G401.6 (cell line): ENCODE results near the gene BRCC3.

ENCODE experiments used
- FAIRE-seq: peaks from 2 replicates; lab custom pipeline; 2012; peaks lifted over from hg19 to GRCh38; lab: Jason Lieb, UNC

BRCC3 gene

GRCh38 chrX:155070975-155071693 is at the start of gene BRCC3, which contains the start of the genes CMC4 and MTCP1:
TSS of gene BRCC3 (plus strand) at chrX:155071508. CDS start at chrX:155071528, 20 bp downstream.
TSS of gene CMC4 (minus strand) at chrX:155071136. CDS start at chrX:155064023, 7,113 bp downstream.
TSS of gene MTCP1 (minus strand) at chrX:155071136. CDS start at chrX:155066010, 5,126 bp downstream.
- FAIRE-seq: no peak

- no peak for FAIRE-seq
Measured at GRCh38 chrX:155022585-155022984, 48.7 kb upstream of the BRCC3 start, which contains the start of gene F8. TSS of gene F8 (minus strand) at chrX:155022723. CDS start at chrX:155022552, 171 bp downstream.

GRCh38 chrX:155023907-155024833 is 47.1 kb upstream of the BRCC3 start:
- FAIRE-seq: no peak

GRCh38 chrX:155026420-155026726 is 44.9 kb upstream of the BRCC3 start:
- peak; percentile 58 for FAIRE-seq

GRCh38 chrX:155026727-155027508 is 44.4 kb upstream of the BRCC3 start, which contains the start of gene FUNDC2:
TSS of gene FUNDC2 (plus strand) at chrX:155026844. CDS start at chrX:155026939, 95 bp downstream.
- FAIRE-seq: peak; percentile 83

GRCh38 chrX:155027509-155028066 is 43.7 kb upstream of the BRCC3 start:
- no peak for FAIRE-seq

GRCh38 chrX:155028129-155028528 is 43.2 kb upstream of the BRCC3 start:
- FAIRE-seq: no peak

- no peak for FAIRE-seq
Measured at GRCh38 chrX:155028877-155029291, 42.4 kb upstream of the BRCC3 start.

- FAIRE-seq: no peak
Measured at GRCh38 chrX:155031657-155032056, 39.7 kb upstream of the BRCC3 start.

- FAIRE-seq: no peak
Measured at GRCh38 chrX:155035688-155036087, 35.6 kb upstream of the BRCC3 start.

GRCh38 chrX:155046129-155046810 is 25.0 kb upstream of the BRCC3 start:
- FAIRE-seq: no peak

GRCh38 chrX:155046811-155047528 is 24.3 kb upstream of the BRCC3 start:
- no peak for FAIRE-seq

GRCh38 chrX:155048977-155049619 is 22.2 kb upstream of the BRCC3 start:
- FAIRE-seq: no peak

GRCh38 chrX:155052738-155053498 is 18.4 kb upstream of the BRCC3 start:
- FAIRE-seq: no peak

GRCh38 chrX:155053656-155054055 is 17.7 kb upstream of the BRCC3 start:
- no peak for FAIRE-seq

- no peak for FAIRE-seq
Measured at GRCh38 chrX:155054255-155054654, 17.1 kb upstream of the BRCC3 start.

GRCh38 chrX:155055494-155055893 is 15.8 kb upstream of the BRCC3 start:
- FAIRE-seq: no peak

GRCh38 chrX:155056471-155056870 is 14.8 kb upstream of the BRCC3 start:
- no peak for FAIRE-seq
